Mucosa of descending colon (tissue), 3 donors: ENCODE data around the gene EMD. TPM values are rescaled to one million over a fixed set of nuclear protein-coding genes. Genes with fewer than 3 reads are reported as not detected.
A peak's percentile ranks its signal among the peaks of the same experiment; 100 is the strongest.

Experiments
- ATAC-seq: fragments of 200-7000 bp; cut with Tn5 transposase; one replicate; pipeline ENCODE4 v1.9.1; 2020; ENCODE audit warnings: mild to moderate bottlenecking, moderate library complexity
- DNase-seq, 3 donors: peaks; one replicate each; pipeline ENCODE4 v3.0.0-alpha.2; 2020
- H3K36me3 ChIP-seq: fragments of 200-600 bp; one replicate; pipeline ENCODE4 v1.8.0; 2021; ENCODE audit warnings: low read depth, mild to moderate bottlenecking
- H3K4me1 ChIP-seq: fragments of 200-600 bp; one replicate; pipeline ENCODE4 v1.8.0; 2021; ENCODE audit warnings: low read depth, mild to moderate bottlenecking
- H3K4me3 ChIP-seq: fragments of 200-600 bp; one replicate; pipeline ENCODE4 v1.8.0; 2021; ENCODE audit warnings: mild to moderate bottlenecking
- H3K9me3 ChIP-seq: fragments of 200-600 bp; one replicate; pipeline ENCODE4 v1.8.0; 2021; ENCODE audit warnings: mild to moderate bottlenecking
- CTCF ChIP-seq: fragments of 200-600 bp; IDR thresholded peaks from one replicate; pipeline ENCODE4 v1.8.0; 2022; ENCODE audit warnings: antibody characterized with exemption, mild to moderate bottlenecking
- intact Hi-C, 2 donors: fragments of 100-400 bp; cut with DNase I in 1 of 2; cut with micrococcal nuclease in 1 of 2; formaldehyde crosslinking; loops; one replicate each; pipeline versions ENCODE4 v1.11.0 to v1.11.1; 2022; cut with DNase I, micrococcal nuclease
- total RNA-seq, 3 donors: library from RNA; stranded (reverse); fragmentation: NEBNext Ultra II Directional in 2 of 3; extraction: Animal tissue kit (Norgen Biotek cat#: 25700) in 2 of 3; gene quantifications; one replicate each; pipeline versions ENCODE4 v1.2.1 to v1.2.4, GENCODE V29; 2021 to 2023
- donor health status: DM: no; HTN: no; CAD: no; lungs with moderate emphysema.
- donor health status: DM: no; HTN: no; CAD: no.
- donor health status: DM: no; HTN: yes; CAD: no.

Gene EMD
- total RNA-seq, 3 donors from 2014 or later, result 32.3 to 73.0 (median 41.0) TPM

DNA sequence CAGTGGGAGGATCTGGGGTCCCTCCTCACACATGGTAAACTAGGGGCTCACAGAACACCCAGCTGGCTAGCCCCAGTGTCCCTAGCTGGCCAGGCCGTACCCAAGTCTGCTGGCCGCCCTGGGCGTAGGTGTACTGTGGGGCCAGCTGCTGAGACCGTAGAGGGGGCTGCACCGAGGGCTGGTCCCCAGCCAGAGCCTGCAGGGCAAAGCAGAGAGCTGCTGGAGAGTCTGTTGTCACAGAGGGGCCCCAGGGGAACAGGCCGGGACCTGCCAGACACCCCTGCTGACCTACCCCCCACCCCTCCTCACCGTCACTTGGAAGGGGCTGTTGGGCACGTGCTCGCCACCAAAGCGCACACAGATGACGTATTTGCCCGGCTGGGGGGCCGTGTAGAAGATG, 24.6 kb upstream of the EMD start:
- intact Hi-C loops, result no loop called here
- Histone ChIP-seq H3K9me3 (no peaks in the 10 kb centered on the region), H3K36me3 (no peaks in the 10 kb centered on the region), H3K4me1 (peaks cover 5% of the 10 kb centered on the region), H3K4me3 (no peak overlapping the region)
- TF ChIP-seq CTCF, result no peak
- ATAC-seq, result no peak
- DNase-seq, result peak in 1 of 3 donors; percentile 41

DNA sequence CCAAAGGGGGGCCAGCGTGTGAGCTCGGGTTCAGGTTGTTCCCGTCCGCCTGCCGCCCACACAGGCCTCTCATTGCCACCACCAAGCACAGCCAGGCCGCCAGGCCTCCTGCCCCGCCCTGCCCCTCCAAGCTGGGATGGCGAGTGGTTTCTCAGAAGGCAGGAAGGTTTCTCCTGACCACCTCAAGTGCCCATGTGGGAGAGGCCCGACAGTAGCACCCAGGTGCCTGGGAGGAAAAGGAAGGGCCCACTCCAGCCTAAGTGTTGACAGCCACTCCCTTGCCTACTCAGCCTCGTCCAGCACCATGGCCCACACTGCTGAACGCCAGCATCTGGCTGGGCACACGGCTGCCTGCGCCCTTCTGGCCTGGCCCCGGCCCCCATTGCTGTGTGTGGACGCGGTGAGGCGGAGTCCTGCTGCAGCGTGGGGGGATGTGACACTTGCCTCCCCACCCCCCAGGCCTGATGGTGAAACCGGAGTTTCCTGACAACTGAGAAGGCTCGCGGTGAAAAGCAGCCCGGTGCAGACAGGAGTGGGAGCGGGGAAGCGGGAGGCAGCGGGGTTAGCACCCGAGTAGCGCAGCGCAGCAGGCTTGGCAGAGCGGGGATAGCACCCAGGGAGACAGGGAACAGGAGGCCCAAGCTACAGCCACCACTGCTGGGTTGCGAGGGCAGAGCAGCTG, 23.9 kb upstream of the EMD start:
- intact Hi-C loops, result no loop called here
- no peaks in the 10 kb centered on the region for H3K36me3 ChIP-seq
- no peak overlapping the region for H3K4me3 ChIP-seq
- H3K4me1 ChIP-seq, result peaks cover 4% of the 10 kb centered on the region
- ATAC-seq (no peak), DNase-seq (peak in 1 of 3 donors; percentile 43)
- TF ChIP-seq CTCF, result no peak
- no peaks in the 10 kb centered on the region for H3K9me3 ChIP-seq

DNA sequence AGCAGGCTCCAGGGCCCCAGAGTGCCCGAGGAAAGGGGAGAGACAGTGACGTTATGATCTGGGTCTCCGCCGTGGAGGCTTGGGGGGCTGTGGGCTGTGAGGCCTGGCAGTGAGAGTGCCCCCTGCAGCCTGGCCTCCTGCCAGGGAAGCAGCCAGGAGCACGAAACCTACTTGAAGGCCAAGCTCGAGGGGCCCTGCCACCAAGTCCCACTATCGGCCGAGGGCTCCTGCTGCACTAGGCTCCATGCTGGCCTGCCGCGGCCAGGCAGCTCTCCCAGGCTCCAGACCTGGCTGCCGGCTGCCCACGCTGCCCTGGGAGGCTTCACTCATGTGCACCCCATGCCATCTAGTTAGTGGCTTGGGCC, 23.3 kb upstream of the EMD start:
- intact Hi-C loops, result no loop called here
- Histone ChIP-seq H3K4me1 (no peaks in the 10 kb centered on the region), H3K9me3 (no peaks in the 10 kb centered on the region), H3K4me3 (no peak overlapping the region), H3K36me3 (no peaks in the 10 kb centered on the region)
- no peak for TF ChIP-seq CTCF
- DNase-seq (no peak), ATAC-seq (no peak)

DNA sequence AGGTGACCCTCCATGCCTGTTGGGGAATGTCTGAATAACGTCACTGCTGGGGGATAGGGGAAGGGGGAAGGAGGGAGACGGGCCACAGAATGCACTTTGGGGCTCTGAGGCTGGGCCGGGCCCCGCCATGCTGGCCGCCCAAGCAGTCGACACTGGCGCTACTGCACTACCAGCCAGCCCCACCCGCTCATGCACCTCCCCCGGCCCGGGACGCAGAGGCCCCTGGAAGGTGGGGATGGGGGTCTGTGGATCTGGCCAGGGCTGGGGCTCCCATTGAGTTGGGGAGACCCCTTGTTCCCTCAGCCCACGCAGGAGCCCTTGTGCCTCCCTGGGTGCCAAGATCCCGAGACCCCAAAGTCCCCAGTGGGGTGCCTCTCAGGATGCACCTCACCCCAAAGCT, 22.5 kb upstream of the EMD start:
- Histone ChIP-seq H3K9me3 (no peaks in the 10 kb centered on the region), H3K4me1 (no peaks in the 10 kb centered on the region), H3K36me3 (no peaks in the 10 kb centered on the region), H3K4me3 (no peak overlapping the region)
- intact Hi-C loops, result no loop called here
- DNase-seq (no peak), ATAC-seq (no peak)
- no peak for TF ChIP-seq CTCF

GRCh38 chrX:154357205-154357604, 21.9 kb upstream of the EMD start:
- Histone ChIP-seq H3K4me1 (no peaks in the 10 kb centered on the region), H3K36me3 (no peaks in the 10 kb centered on the region), H3K9me3 (no peaks in the 10 kb centered on the region), H3K4me3 (no peak overlapping the region)
- intact Hi-C loops, result no loop called here
- no peak for TF ChIP-seq CTCF
- ATAC-seq (no peak), DNase-seq (no peak)

DNA sequence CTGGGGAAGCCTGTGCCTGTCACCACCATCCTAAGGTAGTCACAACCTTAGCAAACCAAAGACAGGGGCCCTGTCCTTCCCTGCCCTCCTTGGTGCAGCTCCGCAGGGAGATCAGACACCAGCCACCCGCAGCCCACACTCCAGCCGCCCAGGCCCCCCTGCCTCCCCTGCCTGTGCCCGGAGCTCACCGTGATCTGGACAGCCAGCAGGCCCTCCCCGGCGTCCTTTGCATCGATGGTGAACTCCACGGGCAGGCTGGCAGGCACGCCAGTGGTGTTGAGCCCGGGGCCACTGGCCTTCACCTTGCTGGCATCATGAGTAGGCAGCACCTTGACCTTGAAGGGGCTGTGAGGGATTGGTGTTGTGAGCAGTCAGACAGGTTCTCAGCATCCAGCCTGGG, 21.1 kb upstream of the EMD start:
- ATAC-seq, result no peak
- no peaks in the 10 kb centered on the region for H3K4me1 ChIP-seq
- no peak overlapping the region for H3K4me3 ChIP-seq
- no peaks in the 10 kb centered on the region for H3K9me3 ChIP-seq
- intact Hi-C loops, result no loop called here
- no peak for DNase-seq
- H3K36me3 ChIP-seq, result no peaks in the 10 kb centered on the region
- no peak for TF ChIP-seq CTCF
